GM18873 (cell line): ENCODE results near the gene GALNT10.

Experiments
- ATAC-seq: cut with Tn5 transposase; IDR thresholded peaks from one replicate; pipeline ENCODE4 v1.9.1; 2021; ENCODE audit warnings: mild to moderate bottlenecking, moderate library complexity, moderate number of reproducible peaks; ENCODE audit not compliant: unreplicated experiment, low FRiP score

GALNT10 gene

GRCh38 chr5:154421868-154422267, 231.3 kb downstream of the GALNT10 start:
- ATAC-seq, result no peak

GRCh38 chr5:154422298-154422697, 231.8 kb downstream of the GALNT10 start:
- ATAC-seq, result no peak

DNA sequence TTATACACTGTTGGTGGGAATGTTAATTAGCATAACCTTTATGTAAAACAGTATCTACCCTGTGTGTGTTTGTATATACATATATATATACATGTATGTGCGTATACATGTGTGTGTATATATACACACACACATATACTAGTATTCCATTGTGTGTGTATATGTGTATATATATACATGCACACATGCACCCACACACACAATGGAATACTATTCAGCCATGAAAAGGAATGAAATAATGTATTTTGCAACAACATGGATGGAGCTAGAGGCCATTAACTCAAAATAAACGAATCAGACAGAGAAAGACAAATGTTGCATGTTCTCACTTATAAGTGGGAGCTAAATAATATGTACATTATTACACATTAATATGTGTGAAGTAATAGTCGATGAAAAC, 237.7 kb downstream of the GALNT10 start:
- no peak for ATAC-seq

- no peak for ATAC-seq
Observed at GRCh38 chr5:154429341-154429740, 238.8 kb downstream of the GALNT10 start.

DNA sequence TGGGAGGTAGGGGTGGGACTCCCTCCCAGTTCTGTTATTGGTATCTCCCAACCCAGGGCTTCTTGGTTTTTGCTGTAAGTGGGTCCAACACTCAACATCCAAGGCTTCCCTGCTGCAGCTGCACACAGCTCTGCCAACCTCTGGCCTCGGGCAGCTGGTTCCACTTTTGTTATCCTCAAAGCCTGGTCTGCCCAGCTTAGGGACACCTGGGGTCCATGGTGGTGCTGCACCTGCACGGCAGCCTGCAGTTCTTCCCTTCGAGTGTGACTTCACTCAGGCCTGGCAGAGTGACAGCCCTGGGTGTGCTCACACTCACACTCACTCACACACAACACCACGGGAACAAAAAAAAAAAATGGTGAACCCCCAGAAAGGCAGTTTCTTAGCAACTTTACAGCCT, 239.9 kb downstream of the GALNT10 start:
- no peak for ATAC-seq

GRCh38 chr5:154430961-154431630, 240.6 kb downstream of the GALNT10 start:
- no peak for ATAC-seq

GRCh38 chr5:154435226-154435625, 244.7 kb downstream of the GALNT10 start:
- ATAC-seq, result no peak

GRCh38 chr5:154437281-154437965, 246.9 kb downstream of the GALNT10 start:
- no peak for ATAC-seq

GRCh38 chr5:154440540-154440939, 250.0 kb downstream of the GALNT10 start:
- no peak for ATAC-seq

DNA sequence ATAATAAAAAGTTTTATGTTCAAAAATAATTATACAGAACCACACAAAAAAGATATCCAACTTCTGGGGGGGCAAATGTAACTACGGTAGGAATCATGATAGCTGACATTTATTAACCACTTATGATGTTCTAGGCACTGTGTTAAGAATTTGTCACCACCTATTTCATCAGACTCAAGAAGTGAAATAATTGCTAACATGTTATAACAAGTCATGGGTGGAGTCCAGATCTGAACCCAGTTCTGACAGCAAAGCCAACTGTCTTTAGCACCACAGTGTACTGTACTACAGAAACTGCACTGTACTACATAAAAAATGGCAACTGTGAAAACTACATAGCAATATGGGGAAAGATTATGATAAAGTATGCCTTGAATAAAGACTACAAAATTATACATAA, 252.3 kb downstream of the GALNT10 start:
- ATAC-seq, result no peak

- no peak for ATAC-seq
Observed at GRCh38 chr5:154444556-154445421, 254.3 kb downstream of the GALNT10 start.

GRCh38 chr5:154445422-154446194, 255.1 kb downstream of the GALNT10 start, which contains the start of gene SAP30L:
TSS of gene SAP30L (plus strand) at chr5:154445997. CDS start at chr5:154446605, 608 bp downstream.
- ATAC-seq, result peak; percentile 92

DNA sequence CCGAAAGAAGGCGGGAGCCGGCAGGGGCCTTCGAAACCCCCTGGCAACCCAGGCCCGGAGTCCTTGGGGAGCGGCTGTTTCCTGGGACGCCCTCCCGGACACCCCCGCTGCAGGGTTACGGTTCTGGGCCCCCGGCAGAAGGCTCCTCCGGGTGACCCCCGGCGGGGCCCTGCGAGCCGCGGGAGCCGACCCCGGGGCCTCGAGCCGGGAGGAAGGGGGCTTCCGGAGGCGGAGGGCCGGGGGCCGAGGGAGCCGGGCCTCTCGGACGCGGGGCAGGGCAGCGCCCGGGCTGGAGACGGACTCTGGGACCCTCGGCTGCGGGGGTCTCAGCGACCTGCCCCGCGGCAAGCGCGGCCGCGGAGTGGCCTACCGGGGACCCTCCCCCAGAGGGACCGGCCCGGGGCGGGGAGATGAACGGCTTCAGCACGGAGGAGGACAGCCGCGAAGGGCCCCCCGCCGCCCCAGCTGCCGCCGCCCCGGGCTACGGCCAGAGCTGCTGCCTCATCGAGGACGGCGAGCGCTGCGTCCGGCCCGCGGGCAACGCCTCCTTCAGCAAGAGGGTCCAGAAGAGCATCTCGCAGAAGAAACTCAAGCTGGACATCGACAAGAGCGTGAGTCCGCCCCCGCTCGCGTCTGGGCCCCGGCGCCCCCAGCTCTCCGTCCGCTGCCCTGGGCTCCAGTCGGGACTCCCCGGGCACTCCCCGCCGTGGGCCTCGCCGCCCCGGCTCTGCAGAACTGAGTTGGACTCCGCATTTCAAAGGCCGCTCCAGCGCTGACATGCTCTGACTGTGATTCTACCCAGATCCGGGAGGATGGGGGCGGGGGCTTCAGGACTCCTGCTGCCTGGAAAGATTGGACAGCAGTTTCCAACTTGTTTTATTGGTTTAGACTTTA, 255.9 kb downstream of the GALNT10 start:
- peak; percentile 8 for ATAC-seq

GRCh38 chr5:154447089-154447725, 256.7 kb downstream of the GALNT10 start:
- no peak for ATAC-seq

DNA sequence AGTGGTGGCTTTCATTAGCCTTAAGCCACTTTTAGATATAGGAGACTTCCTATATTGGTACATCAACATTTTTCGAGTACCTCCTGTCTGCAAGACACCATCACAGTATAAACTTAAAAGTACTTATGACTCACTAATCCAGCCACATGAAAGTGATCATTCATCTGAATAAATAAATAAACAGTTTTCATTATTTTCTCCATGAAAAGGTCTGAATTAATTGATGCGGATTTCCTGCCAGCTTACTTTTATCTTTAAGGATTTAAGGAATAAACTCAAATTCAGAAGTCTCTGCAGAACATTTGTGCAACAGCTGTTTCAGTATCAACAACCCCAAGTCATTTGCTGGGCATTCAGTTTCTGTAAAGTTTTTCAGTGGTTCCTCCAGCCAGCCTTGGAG, 259.3 kb downstream of the GALNT10 start:
- no peak for ATAC-seq

- ATAC-seq, result no peak
Observed at GRCh38 chr5:154451957-154452356, 261.4 kb downstream of the GALNT10 start.

DNA sequence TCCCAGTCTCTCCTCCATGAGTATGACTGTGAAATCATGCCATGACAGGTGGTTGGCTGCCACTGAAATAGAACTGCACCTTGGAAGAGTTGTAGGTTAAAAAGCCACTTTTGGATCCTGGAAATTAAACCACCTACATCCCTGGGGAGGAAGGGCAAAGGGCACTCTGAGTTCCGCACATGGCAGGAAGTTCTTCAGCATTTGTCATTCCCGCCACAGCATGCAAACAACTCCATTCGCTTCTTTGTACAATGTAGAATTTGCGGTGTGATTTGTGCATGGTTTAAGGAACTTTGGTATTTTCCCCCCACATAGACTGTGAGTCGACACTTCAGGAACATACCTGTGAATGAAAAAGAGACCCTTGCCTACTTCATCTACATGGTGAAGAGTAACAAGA, 265.1 kb downstream of the GALNT10 start:
- ATAC-seq, result no peak

DNA sequence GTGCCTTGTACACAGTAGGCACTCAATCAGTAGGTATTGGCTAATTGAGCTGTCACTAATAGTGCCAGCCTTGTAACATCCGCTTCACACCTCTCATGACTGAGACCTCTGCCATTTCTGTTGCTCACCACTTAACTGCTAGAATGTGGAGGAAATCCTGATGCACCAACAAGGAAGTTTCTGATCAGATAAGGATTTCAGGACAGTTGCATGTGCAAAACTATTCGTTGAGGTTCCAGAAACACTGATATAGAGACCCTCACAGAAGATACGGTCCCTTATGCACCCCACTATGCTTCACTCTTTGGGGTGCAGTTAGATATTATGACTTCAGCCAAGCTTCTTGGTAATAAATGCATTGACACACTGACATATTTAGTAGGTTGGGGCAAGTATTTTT, 266.0 kb downstream of the GALNT10 start:
- no peak for ATAC-seq

GRCh38 chr5:154459015-154459414, 268.5 kb downstream of the GALNT10 start:
- no peak for ATAC-seq
